Measurements from ENCODE around the gene SFT2D3.

SFT2D3 gene

GRCh38 chr2:127683056-127683455 is 18.2 kb upstream of the SFT2D3 start:
- DNase-seq, result no peak

GRCh38 chr2:127683757-127684156 is 17.5 kb upstream of the SFT2D3 start:
- no peak for DNase-seq

GRCh38 chr2:127685410-127686080 is 15.8 kb upstream of the SFT2D3 start:
- DNase-seq, result no peak

- no peak for DNase-seq
Observed at GRCh38 chr2:127688405-127688804, 12.9 kb upstream of the SFT2D3 start.

GRCh38 chr2:127690696-127691095 is 10.6 kb upstream of the SFT2D3 start:
- DNase-seq, result no peak

GRCh38 chr2:127694986-127695385 is 6.3 kb upstream of the SFT2D3 start:
- no peak for DNase-seq

GRCh38 chr2:127695491-127696472 is 5.5 kb upstream of the SFT2D3 start:
- DNase-seq, result peak; percentile 92

GRCh38 chr2:127697482-127698180 is 3.7 kb upstream of the SFT2D3 start:
- no peak for DNase-seq

- no peak for DNase-seq
Observed at GRCh38 chr2:127698553-127699355, 2.5 kb upstream of the SFT2D3 start.

GRCh38 chr2:127700527-127701192 is 637 bp upstream of the SFT2D3 start:
- DNase-seq, result peak; percentile 99

- peak; percentile 91 for DNase-seq
Observed at GRCh38 chr2:127701651-127702394, 526 bp downstream of the SFT2D3 start.

GRCh38 chr2:127702395-127703009 is 1.2 kb downstream of the SFT2D3 start:
- no peak for DNase-seq

GRCh38 chr2:127703282-127703681 is 2.0 kb downstream of the SFT2D3 start:
- DNase-seq, result no peak

- no peak for DNase-seq
Observed at GRCh38 chr2:127704641-127705390, 3.5 kb downstream of the SFT2D3 start.

- no peak for DNase-seq
Observed at GRCh38 chr2:127705391-127706065, 4.2 kb downstream of the SFT2D3 start.

- no peak for DNase-seq
Observed at GRCh38 chr2:127706215-127706990, 5.1 kb downstream of the SFT2D3 start.

GRCh38 chr2:127707890-127708648 is 6.8 kb downstream of the SFT2D3 start:
- DNase-seq, result no peak

GRCh38 chr2:127709336-127709735 is 8.0 kb downstream of the SFT2D3 start:
- DNase-seq, result no peak

Measured in DMS53 (cell line).